Esophagus muscularis mucosa (tissue), 4 donors: Measurements from ENCODE around the gene ZNF366. TPM values are rescaled to one million over a fixed set of nuclear protein-coding genes. Genes with fewer than 3 reads are reported as not detected.

ENCODE experiments used
- DNase-seq: peaks from one replicate; pipeline ENCODE4 v3.0.0-alpha.2; 2017; ENCODE audit errors: extremely low spot score
- H3K27ac ChIP-seq, 4 donors: fragments of 200-600 bp; sonication (generic); replicated peaks in 1 of 4; 1 replicate in 3 of 4; 2 replicates in 1 of 4; pipeline ENCODE4 v1.5.1; 2016 to 2019; ENCODE audit warnings: mild to moderate bottlenecking in 1 of 4
- H3K27me3 ChIP-seq, 4 donors: fragments of 200-600 bp; sonication (generic); one replicate each; pipeline versions ENCODE4 v1.5.1 to v1.6.0; 2016 to 2019
- H3K36me3 ChIP-seq, 4 donors: fragments of 200-600 bp; sonication (generic); one replicate each; pipeline ENCODE4 v1.5.1; 2016 to 2019
- H3K4me1 ChIP-seq, 4 donors: fragments of 200-600 bp; sonication (generic); one replicate each; pipeline ENCODE4 v1.5.1; 2016 to 2019
- H3K4me3 ChIP-seq, 4 donors: fragments of 200-600 bp; sonication (generic); 1 replicate in 2 of 4; 2 replicates in 2 of 4; pipeline ENCODE4 v1.5.1; 2016 to 2019; ENCODE audit warnings: mild to moderate bottlenecking in 4 of 4, moderate library complexity in 1 of 4
- H3K9me3 ChIP-seq, 4 donors: fragments of 200-600 bp; sonication (generic); 1 replicate in 3 of 4; 2 replicates in 1 of 4; pipeline ENCODE4 v1.5.1; 2016 to 2019
- EP300 ChIP-seq: sonication (generic); formaldehyde crosslinking; IDR thresholded peaks from one replicate; pipeline ENCODE4 v1.6.1; 2017; ENCODE audit warnings: antibody characterized with exemption
- POLR2A ChIP-seq: fragments of 450-650 bp; IDR thresholded peaks from one replicate; pipeline ENCODE4 v1.6.1; 2017; ENCODE audit warnings: antibody characterized with exemption, moderate library complexity, mild to moderate bottlenecking, low read depth
- POLR2AphosphoS5 ChIP-seq, 2 donors: sonication (generic); formaldehyde crosslinking; IDR thresholded peaks; one replicate each; pipeline ENCODE4 v1.6.1; 2017; ENCODE audit warnings: antibody characterized with exemption in 2 of 2
- WGBS: methylation state at CpG from one replicate; pipeline ENCODE4 v1.1.5; 2018; 5-methylcytosine and 5-hydroxymethylcytosine counted together
- intact Hi-C: fragments of 100-400 bp; cut with DNase I; formaldehyde crosslinking; loops from one replicate; pipeline ENCODE4 v1.15.1; 2023
- total RNA-seq, 4 donors: library from RNA; depleted of rRNA; stranded (reverse); fragments of >200 nt; gene quantifications; one replicate each; pipeline versions ENCODE4 v1.1.0 to v1.2.1, GENCODE V29; 2016
- TF ChIP-seq, protein P1 (sequence below), 3 experiments: fragments of 200-600 bp in 2 of 3; fragments of 450-650 bp in 1 of 3; sonication (generic) in 2 of 3; IDR thresholded peaks; one replicate each; pipeline ENCODE4 v1.5.1; 2017 to 2019; ENCODE audit warnings: antibody characterized with exemption in 3 of 3, mild to moderate bottlenecking in 2 of 3, moderate library complexity in 1 of 3

The ZNF366 gene
- total RNA-seq, 4 donors from 2014 or later: 3.1 to 11.1 (median 5.0) TPM

DNA sequence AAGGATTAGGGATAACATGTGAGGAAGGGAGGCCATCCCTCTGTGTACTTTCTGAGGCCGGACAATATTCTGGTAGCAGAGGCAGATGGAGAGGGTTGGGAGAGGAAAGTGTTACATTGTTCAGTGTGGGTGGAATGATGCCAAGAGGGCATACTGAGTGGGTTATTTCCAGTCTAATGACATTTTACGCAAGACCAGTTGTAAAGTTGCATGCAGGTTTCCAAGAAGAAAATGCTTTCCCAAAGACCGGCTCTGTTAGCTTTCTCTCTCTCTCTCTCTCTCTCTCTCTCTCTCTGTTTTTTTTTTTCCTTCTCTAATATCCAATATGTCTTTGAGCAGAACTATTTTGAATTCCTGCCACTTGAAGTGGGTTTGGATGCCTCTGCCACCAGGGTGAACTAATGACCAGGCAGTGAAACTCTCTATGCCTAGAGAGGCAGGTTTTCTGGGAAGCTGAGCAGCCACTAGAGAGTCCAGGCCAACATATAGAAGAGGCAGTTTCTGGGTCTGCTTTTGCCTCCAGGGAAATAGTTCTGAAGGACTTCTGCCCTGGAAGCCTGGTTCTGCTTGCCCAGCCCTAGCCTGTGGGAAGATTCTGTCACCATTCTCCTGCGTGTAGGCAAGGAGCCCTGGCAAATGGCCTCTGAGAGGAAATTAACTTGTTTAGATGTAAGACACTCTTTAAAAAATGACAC, 24.4 kb upstream of the ZNF366 start:
- Histone ChIP-seq H3K27me3 (no peaks in the 10 kb centered on the region), H3K4me1 (no peaks in the 10 kb centered on the region), H3K4me3 (no peak overlapping the region), H3K27ac (no peak overlapping the region), H3K9me3 (no peaks in the 10 kb centered on the region), H3K36me3 (no peaks in the 10 kb centered on the region)
- no peak for DNase-seq
- intact Hi-C loops: no loop called here
- TF ChIP-seq EP300 (no peak), POLR2AphosphoS5 (IDR thresholded peaks at IDR 0.05) (no peak), POLR2A (no peak)
- TF ChIP-seq, protein P1, sequence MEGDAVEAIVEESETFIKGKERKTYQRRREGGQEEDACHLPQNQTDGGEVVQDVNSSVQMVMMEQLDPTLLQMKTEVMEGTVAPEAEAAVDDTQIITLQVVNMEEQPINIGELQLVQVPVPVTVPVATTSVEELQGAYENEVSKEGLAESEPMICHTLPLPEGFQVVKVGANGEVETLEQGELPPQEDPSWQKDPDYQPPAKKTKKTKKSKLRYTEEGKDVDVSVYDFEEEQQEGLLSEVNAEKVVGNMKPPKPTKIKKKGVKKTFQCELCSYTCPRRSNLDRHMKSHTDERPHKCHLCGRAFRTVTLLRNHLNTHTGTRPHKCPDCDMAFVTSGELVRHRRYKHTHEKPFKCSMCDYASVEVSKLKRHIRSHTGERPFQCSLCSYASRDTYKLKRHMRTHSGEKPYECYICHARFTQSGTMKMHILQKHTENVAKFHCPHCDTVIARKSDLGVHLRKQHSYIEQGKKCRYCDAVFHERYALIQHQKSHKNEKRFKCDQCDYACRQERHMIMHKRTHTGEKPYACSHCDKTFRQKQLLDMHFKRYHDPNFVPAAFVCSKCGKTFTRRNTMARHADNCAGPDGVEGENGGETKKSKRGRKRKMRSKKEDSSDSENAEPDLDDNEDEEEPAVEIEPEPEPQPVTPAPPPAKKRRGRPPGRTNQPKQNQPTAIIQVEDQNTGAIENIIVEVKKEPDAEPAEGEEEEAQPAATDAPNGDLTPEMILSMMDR (IDR thresholded peaks at IDR 0.05): no peak
- WGBS: 87% methylated on average over 4 of the region's 4 CpGs

DNA sequence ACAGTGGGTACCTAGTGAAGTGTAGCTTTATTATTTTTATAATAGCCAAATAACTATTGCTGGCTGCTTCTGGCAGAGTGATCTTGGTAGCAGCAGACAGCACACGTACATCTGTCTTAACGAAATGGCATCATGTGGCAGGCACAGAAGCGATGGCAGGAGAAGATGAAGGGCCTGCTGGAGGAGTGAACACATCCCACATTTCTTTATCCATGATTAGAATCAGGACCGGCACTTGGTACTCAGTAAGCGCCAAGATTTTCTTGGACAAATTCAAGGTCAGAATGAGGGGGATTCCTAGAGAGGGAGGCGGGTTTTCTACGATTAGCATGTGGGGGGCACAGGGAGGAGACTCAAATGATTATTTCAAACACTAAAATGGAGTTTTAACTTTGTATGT, 23.0 kb upstream of the ZNF366 start:
- no peak overlapping the region for H3K4me3 ChIP-seq

DNA sequence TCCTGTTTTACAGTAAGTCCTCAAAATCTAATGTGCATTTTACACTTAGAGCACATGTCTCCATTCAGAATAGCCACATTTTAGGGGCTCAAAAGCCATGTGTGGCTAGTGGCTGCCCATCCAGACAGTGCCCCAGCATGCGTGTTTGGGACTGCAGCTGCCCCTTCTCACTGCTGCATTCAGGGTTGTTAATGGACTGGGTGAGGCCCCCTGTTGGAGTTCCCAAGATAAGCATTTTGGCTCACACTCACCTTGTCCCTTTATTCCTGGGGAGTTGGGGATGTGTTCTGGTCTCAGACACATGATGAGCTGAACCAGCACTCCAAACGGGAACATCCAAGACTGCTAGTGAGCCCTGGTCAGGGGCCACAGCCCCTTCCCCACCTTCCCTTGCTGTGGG, 22.2 kb upstream of the ZNF366 start:
- WGBS: 91% methylated on average over 2 of the region's 2 CpGs

More for the DNA sequence above, 23.0 kb upstream of the ZNF366 start:
- Histone ChIP-seq H3K9me3 (no peaks in the 10 kb centered on the region), H3K27me3 (no peaks in the 10 kb centered on the region), H3K27ac (no peak overlapping the region), H3K4me1 (no peaks in the 10 kb centered on the region), H3K36me3 (no peaks in the 10 kb centered on the region)
- TF ChIP-seq, protein P1 (IDR thresholded peaks at IDR 0.05): no peak
- TF ChIP-seq EP300: no peak
- TF ChIP-seq POLR2AphosphoS5 (IDR thresholded peaks at IDR 0.05): no peak
- TF ChIP-seq POLR2A: no peak
- no peak for DNase-seq
- intact Hi-C loops: no loop called here
- 81% methylated on average over 7 of the region's 7 CpGs for WGBS

DNA sequence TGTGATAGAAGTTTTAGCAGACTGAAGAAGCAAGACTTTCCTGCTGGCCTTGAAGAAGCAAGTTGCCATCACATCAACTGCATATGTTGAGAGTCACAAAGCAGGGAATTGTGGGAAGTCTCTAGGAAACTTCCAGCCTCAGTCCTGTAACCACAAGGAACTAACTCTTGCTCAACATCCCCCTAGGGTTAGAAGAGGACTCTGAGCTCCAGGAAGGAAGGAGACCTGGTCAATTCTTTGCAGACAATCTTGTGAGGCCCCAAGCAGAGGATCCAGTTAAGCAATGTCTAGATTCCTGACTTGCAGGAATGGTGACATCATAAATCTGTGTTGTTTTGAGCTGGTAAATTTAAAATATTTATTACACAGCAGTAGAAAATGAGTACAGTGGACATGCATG, 18.6 kb upstream of the ZNF366 start:
- DNase-seq: no peak
- no peak overlapping the region for H3K4me3 ChIP-seq
- no peaks in the 10 kb centered on the region for H3K36me3 ChIP-seq
- H3K27me3 ChIP-seq: no peaks in the 10 kb centered on the region
- peaks cover 0 to 5% (median 2%) of the 10 kb centered on the region in 4 donors for H3K4me1 ChIP-seq
- TF ChIP-seq POLR2AphosphoS5 (IDR thresholded peaks at IDR 0.05) (no peak), POLR2A (no peak), EP300 (no peak)
- TF ChIP-seq, protein P1 (IDR thresholded peaks at IDR 0.05): no peak
- peaks cover 0 to 5% (median 0%) of the 10 kb centered on the region in 4 donors for H3K9me3 ChIP-seq
- intact Hi-C loops: no loop called here
- H3K27ac ChIP-seq: no peak overlapping the region

More for the DNA sequence above, 22.2 kb upstream of the ZNF366 start:
- no peaks in the 10 kb centered on the region for H3K9me3 ChIP-seq
- H3K36me3 ChIP-seq: no peaks in the 10 kb centered on the region
- no peaks in the 10 kb centered on the region for H3K27me3 ChIP-seq
- DNase-seq: no peak
- H3K4me1 ChIP-seq: no peaks in the 10 kb centered on the region
- no peak overlapping the region for H3K4me3 ChIP-seq
- intact Hi-C loops: no loop called here
- no peak overlapping the region for H3K27ac ChIP-seq
- TF ChIP-seq, protein P1 (IDR thresholded peaks at IDR 0.05): no peak
- TF ChIP-seq POLR2A (no peak), POLR2AphosphoS5 (IDR thresholded peaks at IDR 0.05) (no peak), EP300 (no peak)
